HepG2 (cell line): ENCODE results near the gene SLC38A2. TPM values are rescaled to one million over a fixed set of nuclear protein-coding genes. Genes with fewer than 3 reads are reported as not detected.
A peak's percentile ranks its signal among the peaks of the same experiment; 100 is the strongest.

Experiments
- FOXK1 ChIP-seq: sonication (generic); formaldehyde crosslinking; IDR thresholded peaks from 2 replicates; pipeline ENCODE4 v1.4.0; 2020; ENCODE audit warnings: low read depth, missing genetic modification reagents, borderline replicate concordance
- GATA4 ChIP-seq: sonication (generic); IDR thresholded peaks from 2 replicates; pipeline ENCODE4 v1.6.1; 2016; ENCODE audit warnings: antibody characterized with exemption, low read depth, borderline replicate concordance
- GMEB2 ChIP-seq: IDR thresholded peaks from 2 replicates; pipeline ENCODE4 v1.6.1; 2016; ENCODE audit warnings: missing biosample characterization, missing genetic modification reagents, low read depth
- KLF16 ChIP-seq, 2 experiments: sonication (generic) in 1 of 2; formaldehyde crosslinking in 1 of 2; IDR thresholded peaks; 2 replicates each; pipeline versions ENCODE4 v1.6.1 to v1.8.0; 2016 to 2023; ENCODE audit warnings: missing genetic modification reagents in 2 of 2, missing compliant biosample characterization in 1 of 2
- LCORL ChIP-seq, 2 experiments: fragments of 450-650 bp in 1 of 2; sonication (generic) in 1 of 2; formaldehyde crosslinking in 1 of 2; IDR thresholded peaks; 2 replicates each; pipeline versions ENCODE4 v1.5.0 to v1.6.1; 2017 to 2020; ENCODE audit warnings: antibody characterized with exemption in 1 of 2, missing genetic modification reagents in 1 of 2
- MBNL3 ChIP-seq: fragments of 250-450 bp; sonication (Bioruptor Pico); conservative IDR thresholded peaks from 2 replicates; pipeline ENCODE4 v1.8.0; 2022; ENCODE audit warnings: mild to moderate bottlenecking, inconsistent platforms
- NCOA2 ChIP-seq: sonication (generic); formaldehyde crosslinking; IDR thresholded peaks from 2 replicates; pipeline ENCODE4 v1.8.0; 2022; ENCODE audit warnings: inconsistent platforms
- PITX1 ChIP-seq: sonication (generic); formaldehyde crosslinking; IDR thresholded peaks from 2 replicates; pipeline ENCODE4 v1.5.1; 2020; ENCODE audit warnings: mild to moderate bottlenecking, missing genetic modification reagents
- XRCC5 ChIP-seq: fragments of 200-400 bp; formaldehyde crosslinking; optimal IDR thresholded peaks from 2 replicates; pipeline ENCODE3; 2017; ENCODE audit warnings: mild to moderate bottlenecking, low read length
- ZBTB43 ChIP-seq: sonication (generic); formaldehyde crosslinking; conservative IDR thresholded peaks from 2 replicates; pipeline ENCODE4 v1.4.0; 2020; ENCODE audit warnings: missing genetic modification reagents
- ZHX2 ChIP-seq, 2 experiments: sonication (generic) in 1 of 2; formaldehyde crosslinking in 1 of 2; IDR thresholded peaks; 2 replicates each; pipeline versions ENCODE4 v1.6.1 to v1.9.0; 2014 to 2022; ENCODE audit warnings: antibody characterized with exemption in 1 of 2, borderline replicate concordance in 1 of 2, inconsistent platforms in 1 of 2, low read depth in 1 of 2, missing genetic modification reagents in 1 of 2
- ZNF326 ChIP-seq: sonication (generic); formaldehyde crosslinking; IDR thresholded peaks from 2 replicates; pipeline ENCODE4 v1.4.0; 2020; ENCODE audit warnings: missing genetic modification reagents, borderline replicate concordance
- ZNF333 ChIP-seq: sonication (generic); formaldehyde crosslinking; IDR thresholded peaks from 2 replicates; pipeline ENCODE4 v1.4.0; 2020; ENCODE audit warnings: mild to moderate bottlenecking, missing genetic modification reagents, borderline replicate concordance
- ZNF354B ChIP-seq: sonication (generic); formaldehyde crosslinking; IDR thresholded peaks from 2 replicates; pipeline ENCODE4 v1.8.0; 2022; ENCODE audit warnings: mild to moderate bottlenecking, missing genetic modification reagents
- ZNF530 ChIP-seq: sonication (generic); formaldehyde crosslinking; IDR thresholded peaks from 2 replicates; pipeline ENCODE4 v1.5.0; 2020; ENCODE audit warnings: low read depth, mild to moderate bottlenecking, missing genetic modification reagents
- ZNF788 ChIP-seq: sonication (generic); formaldehyde crosslinking; IDR thresholded peaks from 2 replicates; pipeline ENCODE4 v1.5.0; 2020; ENCODE audit warnings: mild to moderate bottlenecking, missing genetic modification reagents, borderline replicate concordance
- polyA plus RNA-seq, 8 experiments: library from polyadenylated mRNA; depleted of rRNA in 3 of 8; stranded (reverse) in 7 of 8; unstranded in 1 of 8; fragments of >200 nt; fragmentation: Illumina TruSeq in 4 of 8; extraction: Trizol in 4 of 8; gene quantifications; 2 replicates each; pipeline versions ENCODE4 v1.2.1 to v1.2.3, GENCODE V29; 2011 to 2016; ENCODE audit warnings: low read depth in 4 of 8, missing spikeins in 1 of 8, mixed read lengths in 1 of 8; ENCODE audit not compliant: insufficient read depth in 1 of 8
- total RNA-seq, 5 experiments: library from RNA; depleted of rRNA; stranded (reverse); fragments of >200 nt; fragmentation: Illumina TruSeq; extraction: Trizol; gene quantifications; 2 replicates each; pipeline ENCODE4 v1.2.3, GENCODE V29; 2016; ENCODE audit warnings: low read depth in 1 of 5
- TF ChIP-seq, protein P1 (sequence below): IDR thresholded peaks from 2 replicates; pipeline ENCODE4 v1.6.1; 2012; ENCODE audit warnings: low read depth, low read length, improper control_type of control experiment

The SLC38A2 gene
- total and polyA plus RNA-seq, 2 of the 13 experiments (the other 11 are each of a cell fraction or from before 2014, with no cell fraction given) = 368 to 880 TPM

GRCh38 chr12:46382964-46383653 is 10.5 kb upstream of the SLC38A2 start (continued):
- TF ChIP-seq MBNL3 (no peak), ZNF326 (CRISPR knock-in tag) (no peak), KLF16 (CRISPR knock-in tag; IDR thresholded peaks at IDR 0.05) (no peak), XRCC5 (no peak), GATA4 (no peak), GMEB2 (CRISPR knock-in tag) (no peak), NCOA2 (CRISPR knock-in tag) (0 out of 2 replicates have a peak, but pooled peaks have one; percentile 9), ZHX2 (IDR thresholded peaks at IDR 0.05; ENCODE audit: low read depth) (0 out of 2 replicates have a peak, but pooled peaks have one; percentile 44), ZHX2 (CRISPR knock-in tag; IDR thresholded peaks at IDR 0.05; ENCODE audit: borderline replicate concordance) (no peak; the same call in 1 of the 2 replicates), LCORL (IDR thresholded peaks at IDR 0.05) (no peak), LCORL (CRISPR knock-in tag; IDR thresholded peaks at IDR 0.05) (peak; percentile 4; the same call in 1 of the 2 replicates), FOXK1 (CRISPR knock-in tag) (no peak), ZNF530 (no peak), ZBTB43 (CRISPR knock-in tag) (no peak), ZNF354B (CRISPR knock-in tag) (no peak), ZNF333 (CRISPR knock-in tag) (peak; percentile 44; the same call in 1 of the 2 replicates), ZNF788 (CRISPR knock-in tag) (no peak; the same call in none of the 2 replicates), PITX1 (CRISPR knock-in tag) (no peak)
- TF ChIP-seq, protein P1, sequence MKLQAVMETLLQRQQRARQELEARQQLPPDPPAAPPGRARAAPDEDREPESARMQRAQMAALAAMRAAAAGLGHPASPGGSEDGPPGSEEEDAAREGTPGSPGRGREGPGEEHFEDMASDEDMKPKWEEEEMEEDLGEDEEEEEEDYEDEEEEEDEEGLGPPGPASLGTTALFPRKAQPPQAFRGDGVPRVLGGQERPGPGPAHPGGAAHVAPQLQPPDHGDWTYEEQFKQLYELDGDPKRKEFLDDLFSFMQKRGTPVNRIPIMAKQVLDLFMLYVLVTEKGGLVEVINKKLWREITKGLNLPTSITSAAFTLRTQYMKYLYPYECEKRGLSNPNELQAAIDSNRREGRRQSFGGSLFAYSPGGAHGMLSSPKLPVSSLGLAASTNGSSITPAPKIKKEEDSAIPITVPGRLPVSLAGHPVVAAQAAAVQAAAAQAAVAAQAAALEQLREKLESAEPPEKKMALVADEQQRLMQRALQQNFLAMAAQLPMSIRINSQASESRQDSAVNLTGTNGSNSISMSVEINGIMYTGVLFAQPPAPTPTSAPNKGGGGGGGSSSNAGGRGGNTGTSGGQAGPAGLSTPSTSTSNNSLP = no peak
